GM19099 (cell line): ENCODE results near the gene DELE1.

Source experiments
- POLR2A ChIP-seq: IDR thresholded peaks from 3 replicates; pipeline ENCODE4 v1.6.1; 2011; ENCODE audit warnings: low read depth; ENCODE audit not compliant: insufficient read length; ENCODE audit errors: extremely low read depth

The DELE1 gene

DNA sequence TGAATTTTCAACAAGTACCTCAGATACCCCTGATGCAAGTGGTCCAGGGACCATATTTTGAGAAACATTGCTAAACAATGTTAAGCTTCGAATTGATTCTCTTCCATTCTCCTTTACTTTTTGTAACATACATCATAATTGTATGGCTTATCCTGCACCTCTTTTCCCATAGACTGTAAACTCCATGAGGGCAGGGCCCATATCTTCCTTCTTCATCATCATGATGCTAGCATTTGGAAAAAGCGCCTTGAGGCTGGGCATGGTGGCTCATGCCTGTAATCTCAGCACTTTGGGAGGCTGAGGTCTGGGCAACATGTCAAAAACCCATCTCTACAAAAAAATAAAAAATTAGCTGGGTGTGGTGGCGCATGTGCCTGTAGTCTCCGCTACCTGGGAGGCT, 14.5 kb upstream of the DELE1 start:
- no peak for TF ChIP-seq POLR2A

GRCh38 chr5:141910271-141910673, 13.4 kb upstream of the DELE1 start:
- TF ChIP-seq POLR2A = no peak

GRCh38 chr5:141913560-141914198, 10.0 kb upstream of the DELE1 start:
- no peak for TF ChIP-seq POLR2A

DNA sequence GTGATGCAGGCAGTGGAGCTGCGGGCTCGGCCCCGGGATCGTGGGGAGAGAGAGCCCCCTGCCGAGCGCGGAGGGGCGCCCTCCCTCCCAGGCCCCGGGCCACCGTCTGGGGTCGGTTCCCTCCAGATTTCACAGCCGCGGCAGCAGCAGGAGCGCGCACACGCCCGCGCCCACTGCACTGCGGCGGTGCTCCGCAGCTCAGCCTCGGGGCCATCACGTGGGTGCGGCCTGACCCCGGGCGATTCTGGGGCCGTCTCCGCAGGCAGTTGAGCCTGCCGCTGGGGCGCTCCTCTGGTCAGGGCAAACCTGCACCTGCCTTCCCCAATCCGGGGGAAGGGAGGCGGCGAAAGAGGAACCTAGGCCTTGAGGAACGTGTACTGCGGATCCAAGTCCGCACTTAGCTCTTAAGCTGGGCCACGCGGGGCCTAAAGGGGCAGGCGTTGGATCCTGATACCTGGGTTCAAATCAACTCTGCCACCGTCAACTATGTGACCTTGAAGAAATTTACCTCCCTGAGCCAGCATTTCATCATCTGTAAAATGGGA, 9.4 kb upstream of the DELE1 start:
- no peak for TF ChIP-seq POLR2A

DNA sequence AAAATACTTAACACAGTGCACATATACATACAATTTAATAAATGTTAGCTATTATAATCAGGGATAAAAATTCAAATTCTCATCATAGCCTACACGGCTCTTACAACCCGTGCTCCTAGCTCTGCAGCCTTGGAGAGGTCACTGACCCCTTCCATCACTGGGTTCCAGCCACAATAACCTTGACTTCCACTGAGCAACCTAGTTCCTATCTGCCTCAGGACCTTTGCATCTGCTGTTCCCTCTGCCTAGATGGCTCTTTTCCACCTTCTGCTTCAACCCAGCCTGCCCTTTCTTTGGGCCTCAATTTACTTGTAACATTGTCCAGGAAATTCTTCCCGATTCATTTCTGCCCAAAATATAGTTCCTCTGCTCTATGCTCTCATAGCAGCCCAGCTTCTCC, 8.9 kb upstream of the DELE1 start:
- no peak for TF ChIP-seq POLR2A

DNA sequence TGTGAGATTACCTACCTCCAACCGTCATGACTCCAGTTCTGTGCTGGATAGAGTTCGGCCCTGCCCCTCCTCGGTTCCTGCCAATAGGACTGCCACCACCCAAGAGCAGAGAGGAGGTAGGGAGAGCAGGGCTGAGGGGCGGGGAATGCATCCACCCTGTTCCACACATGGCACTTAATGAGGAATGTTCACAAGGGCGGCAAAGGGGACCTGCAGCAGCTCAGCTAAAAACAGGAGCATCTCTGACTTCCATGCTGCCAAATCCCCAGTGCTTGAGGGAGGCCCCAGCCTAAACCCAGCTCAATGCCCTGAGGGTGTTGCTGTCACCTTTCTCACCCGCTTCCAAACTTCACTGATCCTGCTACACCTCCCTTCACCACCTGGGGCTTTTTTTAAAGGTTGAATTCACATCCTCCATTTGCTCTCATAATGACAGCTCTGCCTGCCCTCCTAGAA, 7.8 kb upstream of the DELE1 start:
- no peak for TF ChIP-seq POLR2A

GRCh38 chr5:141916522-141916921, 7.1 kb upstream of the DELE1 start:
- no peak for TF ChIP-seq POLR2A

GRCh38 chr5:141917760-141918159, 5.9 kb upstream of the DELE1 start:
- no peak for TF ChIP-seq POLR2A

DNA sequence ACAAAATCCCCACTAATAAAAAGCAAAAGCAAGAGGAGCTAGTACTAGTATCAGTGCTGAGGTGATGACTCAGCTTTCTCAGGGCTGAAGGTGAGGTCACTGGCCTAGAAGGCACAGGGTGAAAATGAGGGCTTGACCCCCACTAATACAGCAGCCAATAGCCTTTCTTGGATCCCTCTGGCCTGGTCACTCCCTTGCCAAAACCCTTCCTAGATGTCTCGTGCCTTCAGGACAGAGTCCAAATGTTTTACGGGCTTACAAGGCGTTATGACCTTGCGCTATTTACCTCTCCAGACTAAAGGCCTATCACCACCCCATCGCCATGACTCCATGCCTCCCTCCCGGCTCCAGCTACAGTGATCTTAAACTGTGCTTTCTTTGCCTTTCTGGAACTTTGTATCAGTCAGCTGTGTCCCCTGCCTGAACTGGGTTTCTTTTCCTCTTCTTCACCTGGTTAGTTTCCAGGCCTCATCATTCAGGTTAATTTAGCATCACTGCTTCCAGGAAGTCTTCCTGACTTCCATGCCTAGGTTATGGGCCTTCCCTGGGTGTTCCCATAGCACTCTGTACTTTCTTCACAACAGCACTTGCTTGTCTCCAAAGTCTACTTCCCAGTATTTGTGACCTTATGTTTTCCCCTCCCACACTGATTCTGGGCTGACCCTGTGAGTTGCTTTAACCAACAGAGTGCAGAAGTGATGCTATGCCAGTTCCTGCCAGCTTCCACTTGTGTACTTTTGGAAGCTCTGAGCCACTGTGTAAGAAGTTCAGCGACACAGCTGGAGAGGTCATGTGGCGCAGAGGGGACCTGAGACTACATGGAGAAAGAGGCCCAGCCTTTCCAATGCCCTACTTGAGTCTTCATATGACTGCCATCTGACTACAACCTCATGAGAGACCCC, 4.2 kb upstream of the DELE1 start:
- TF ChIP-seq POLR2A = no peak

- TF ChIP-seq POLR2A = no peak
These were observed 2.9 kb upstream of the DELE1 start for GRCh38 chr5:141920771-141921170.

- no peak for TF ChIP-seq POLR2A
These were observed 2.8 kb downstream of the DELE1 start for GRCh38 chr5:141926434-141926833.

- no peak for TF ChIP-seq POLR2A
These were observed 4.4 kb downstream of the DELE1 start for GRCh38 chr5:141928051-141928450.

GRCh38 chr5:141929398-141930058, 5.9 kb downstream of the DELE1 start:
- no peak for TF ChIP-seq POLR2A

- TF ChIP-seq POLR2A = no peak
These were observed 8.0 kb downstream of the DELE1 start for GRCh38 chr5:141931694-141932093.

- no peak for TF ChIP-seq POLR2A
These were observed 9.5 kb downstream of the DELE1 start for GRCh38 chr5:141933151-141933550.
